CD4-positive, alpha-beta T cell (primary cell): Measurements from ENCODE around the gene FBXL20. TPM values are rescaled to one million over a fixed set of nuclear protein-coding genes. Genes with fewer than 3 reads are reported as not detected.

Source experiments
- ATAC-seq: fragments of 200-7000 bp; cut with Tn5 transposase; one replicate; pipeline ENCODE4 v1.10.0; 2022; ENCODE audit warnings: mild to moderate bottlenecking; ENCODE audit not compliant: poor library complexity
- CTCF ChIA-PET: fragments of 350-600 bp; sonication (Branson Sonifier 250); formaldehyde crosslinking; loops from one replicate; lab custom pipeline; 2021; ENCODE audit warnings: antibody characterized with exemption, inconsistent platforms; lab: Charles Lee
- POLR2A ChIA-PET: fragments of 350-600 bp; sonication (Branson Sonifier 250); formaldehyde crosslinking; loops from one replicate; lab custom pipeline; 2021; ENCODE audit warnings: antibody characterized with exemption, inconsistent platforms; lab: Charles Lee
- DNase-seq, 14 experiments: peaks; one replicate each; pipeline ENCODE4 v3.0.0-alpha.2; 2013 to 2020; ENCODE audit warnings: mixed read lengths in 2 of 14
- H3K27ac ChIP-seq, 2 donors: one replicate each; pipeline versions ENCODE4 v1.5.1 to v1.7.0; 2013; ENCODE audit warnings: low read length in 2 of 2, low read depth in 1 of 2, mild to moderate bottlenecking in 1 of 2
- H3K27me3 ChIP-seq, 2 experiments: 1 replicate in 1 of 2; 2 replicates in 1 of 2; pipeline versions ENCODE4 v1.6.1 to v1.7.0; 2013; ENCODE audit warnings: low read length in 2 of 2, control low read depth in 1 of 2, mild to moderate bottlenecking in 1 of 2, moderate library complexity in 1 of 2; ENCODE audit not compliant: insufficient read depth in 2 of 2, control insufficient read depth in 1 of 2
- H3K36me3 ChIP-seq: one replicate; pipeline ENCODE4 v1.6.1; 2013; ENCODE audit warnings: low read length, control low read depth; ENCODE audit not compliant: insufficient read depth
- H3K4me1 ChIP-seq: one replicate; pipeline ENCODE4 v1.6.1; 2013; ENCODE audit warnings: low read length, control low read depth; ENCODE audit not compliant: insufficient read depth
- H3K4me3 ChIP-seq: one replicate; pipeline ENCODE4 v1.5.1; 2013; ENCODE audit warnings: mild to moderate bottlenecking, low read length, moderate library complexity
- H3K9me3 ChIP-seq, 2 experiments: 1 replicate in 1 of 2; 2 replicates in 1 of 2; pipeline versions ENCODE4 v1.6.1 to v1.7.0; 2013; ENCODE audit warnings: low read length in 2 of 2, mild to moderate bottlenecking in 2 of 2, control low read depth in 1 of 2, moderate library complexity in 1 of 2; ENCODE audit not compliant: control insufficient read depth in 1 of 2, insufficient read depth in 1 of 2
- H3K27ac Mint-ChIP-seq: one replicate; pipeline ENCODE4 v1.8.0; 2020; ENCODE audit warnings: mixed read lengths
- H3K27me3 Mint-ChIP-seq: one replicate; pipeline ENCODE4 v1.8.0; 2021; ENCODE audit warnings: mixed read lengths
- H3K36me3 Mint-ChIP-seq: one replicate; pipeline ENCODE4 v1.8.0; 2021; ENCODE audit warnings: low read depth, mixed read lengths
- H3K4me1 Mint-ChIP-seq: one replicate; pipeline ENCODE4 v1.8.0; 2021; ENCODE audit warnings: low read depth, mixed read lengths
- H3K4me3 Mint-ChIP-seq: one replicate; pipeline ENCODE4 v1.8.0; 2020; ENCODE audit warnings: mild to moderate bottlenecking, mixed read lengths
- H3K9me3 Mint-ChIP-seq: one replicate; pipeline ENCODE4 v1.8.0; 2020; ENCODE audit warnings: mixed read lengths
- CTCF ChIP-seq: fragments of 200-600 bp; IDR thresholded peaks from one replicate; pipeline ENCODE4 v1.8.0; 2022; ENCODE audit warnings: antibody characterized with exemption, mild to moderate bottlenecking
- intact Hi-C, 2 experiments: fragments of 100-400 bp; cut with DNase I in 1 of 2; cut with micrococcal nuclease in 1 of 2; formaldehyde crosslinking; loops; one replicate each; pipeline versions ENCODE4 v1.15.1 to v1.9.0; 2023 to 2025; cut with DNase I, micrococcal nuclease
- total RNA-seq, 174 experiments: library from RNA in 2 of 174; stranded (reverse) in 2 of 174; gene quantifications; one replicate each; pipeline ENCODE4 v1.2.3 and lab custom pipeline; 2021 to 2026

FBXL20 gene
- total RNA-seq, 2 experiments from 2014 or later = 16.7 to 17.1 TPM

- H3K9me3 Mint-ChIP-seq = no peaks in the 10 kb centered on the region
- H3K4me1 ChIP-seq = peaks cover 22% of the 10 kb centered on the region
These were observed 187.6 kb downstream of the FBXL20 start for GRCh38 chr17:39213852-39214251.

GRCh38 chr17:39212841-39213480 is 188.5 kb downstream of the FBXL20 start:
- Histone ChIP-seq H3K27ac (no peak overlapping the region), H3K27me3 (peaks cover 0 to 3% of the 10 kb centered on the region in 2 experiments), H3K4me1 (peaks cover 28% of the 10 kb centered on the region), H3K4me3 (no peak overlapping the region), H3K36me3 (no peaks in the 10 kb centered on the region), H3K9me3 (no peaks in the 10 kb centered on the region)
- H3K36me3 Mint-ChIP-seq = no peaks in the 10 kb centered on the region
- no peak for TF ChIP-seq CTCF
- H3K4me3 Mint-ChIP-seq = peak overlapping the region; percentile 10
- peaks cover 22% of the 10 kb centered on the region for H3K4me1 Mint-ChIP-seq
- POLR2A ChIA-PET = no interaction called here
- no peak overlapping the region for H3K27ac Mint-ChIP-seq
- H3K9me3 Mint-ChIP-seq = no peaks in the 10 kb centered on the region
- ATAC-seq = no peak
- DNase-seq = no peak
- H3K27me3 Mint-ChIP-seq = peaks cover 15% of the 10 kb centered on the region
- intact Hi-C loops = no loop called here
- CTCF ChIA-PET = no interaction called here

More at GRCh38 chr17:39213852-39214251, 187.6 kb downstream of the FBXL20 start:
- Mint-ChIP-seq H3K4me1 (peaks cover 13% of the 10 kb centered on the region), H3K27ac (no peak overlapping the region), H3K36me3 (no peaks in the 10 kb centered on the region), H3K4me3 (no peak overlapping the region), H3K27me3 (peaks cover 15% of the 10 kb centered on the region)
- no peak for ATAC-seq
- DNase-seq = no peak
- H3K36me3 ChIP-seq = no peaks in the 10 kb centered on the region
- CTCF ChIA-PET = no interaction called here
- no peak overlapping the region for H3K4me3 ChIP-seq
- no peak for TF ChIP-seq CTCF
- peaks cover 2 to 3% of the 10 kb centered on the region in 2 experiments for H3K27me3 ChIP-seq
- POLR2A ChIA-PET = no interaction called here
- no peak overlapping the region for H3K27ac ChIP-seq
- intact Hi-C loops = no loop called here
- H3K9me3 ChIP-seq = no peaks in the 10 kb centered on the region

GRCh38 chr17:39212195-39212810 is 189.1 kb downstream of the FBXL20 start:
- no peak for TF ChIP-seq CTCF
- H3K27me3 Mint-ChIP-seq = peaks cover 15% of the 10 kb centered on the region
- Histone ChIP-seq H3K4me1 (peaks cover 30% of the 10 kb centered on the region), H3K27ac (no peak overlapping the region), H3K36me3 (no peaks in the 10 kb centered on the region), H3K9me3 (no peaks in the 10 kb centered on the region), H3K27me3 (peaks cover 0 to 3% of the 10 kb centered on the region in 2 experiments), H3K4me3 (no peak overlapping the region)
- intact Hi-C loops = no loop called here
- ATAC-seq = no peak
- no peaks in the 10 kb centered on the region for H3K9me3 Mint-ChIP-seq
- CTCF ChIA-PET = no interaction called here
- POLR2A ChIA-PET = no interaction called here
- no peaks in the 10 kb centered on the region for H3K36me3 Mint-ChIP-seq
- peaks cover 23% of the 10 kb centered on the region for H3K4me1 Mint-ChIP-seq
- H3K4me3 Mint-ChIP-seq = no peak overlapping the region
- H3K27ac Mint-ChIP-seq = no peak overlapping the region
- DNase-seq = no peak
